Thymus (tissue), 11 donors: Measurements from ENCODE around the gene DNLZ. TPM values are rescaled to one million over a fixed set of nuclear protein-coding genes. Genes with fewer than 3 reads are reported as not detected.
A peak's percentile ranks its signal among the peaks of the same experiment; 100 is the strongest.

Experiments used
- DNase-seq, 9 donors: peaks; one replicate each; pipeline ENCODE4 v3.0.0-alpha.2; 2013; ENCODE audit warnings: low spot score in 9 of 9, low read depth in 6 of 9, missing footprints in 1 of 9
- H3K27ac ChIP-seq, 2 donors: one replicate each; pipeline ENCODE4 v1.5.1; 2013; ENCODE audit warnings: control low read depth in 1 of 2, low read depth in 1 of 2, low read length in 1 of 2, mild to moderate bottlenecking in 1 of 2, moderate library complexity in 1 of 2
- H3K27me3 ChIP-seq, 2 donors: one replicate each; pipeline ENCODE4 v1.5.1; 2013; ENCODE audit warnings: low read length in 1 of 2; ENCODE audit not compliant: control insufficient read depth in 2 of 2, insufficient read depth in 1 of 2
- H3K36me3 ChIP-seq, 2 donors: one replicate each; pipeline ENCODE4 v1.5.1; 2013; ENCODE audit warnings: low read length in 1 of 2, mild to moderate bottlenecking in 1 of 2, moderate library complexity in 1 of 2; ENCODE audit not compliant: control insufficient read depth in 2 of 2, insufficient read depth in 2 of 2
- H3K4me1 ChIP-seq, 2 donors: one replicate each; pipeline ENCODE4 v1.5.1; 2013; ENCODE audit warnings: low read length in 2 of 2; ENCODE audit not compliant: control insufficient read depth in 2 of 2, insufficient read depth in 2 of 2
- H3K4me3 ChIP-seq, 2 donors: one replicate each; pipeline ENCODE4 v1.5.1; 2013; ENCODE audit warnings: low read length in 2 of 2, control low read depth in 1 of 2, mild to moderate bottlenecking in 1 of 2
- H3K9me3 ChIP-seq, 2 donors: one replicate each; pipeline ENCODE4 v1.5.1; 2013; ENCODE audit warnings: low read length in 1 of 2, mild to moderate bottlenecking in 1 of 2; ENCODE audit not compliant: control insufficient read depth in 2 of 2, insufficient read depth in 1 of 2
- WGBS: extraction: QIAGEN DNeasy Blood & Tissue Kit; methylation state at CpG from one replicate; pipeline ENCODE4 v1.1.7; 2013; 5-methylcytosine and 5-hydroxymethylcytosine counted together
- polyA plus RNA-seq: library from polyadenylated mRNA; stranded (reverse); fragments of 200-250 nt; gene quantifications from one replicate; pipeline ENCODE4 v1.2.3, GENCODE V29; 2013
- total RNA-seq: library from RNA; stranded (reverse); fragments of 120-200 nt; gene quantifications from one replicate; pipeline ENCODE4 v1.2.4, GENCODE V29; 2013
- donor health status: healthy.

The DNLZ gene
- total and polyA plus RNA-seq, 2 donors = 15.7 to 41.9 TPM

- DNase-seq = no peak
- H3K27me3 ChIP-seq = no peaks in the 10 kb centered on the region
- H3K36me3 ChIP-seq = no peaks in the 10 kb centered on the region
- peaks cover 0 to 3% of the 10 kb centered on the region in 2 donors for H3K9me3 ChIP-seq
- no peak overlapping the region for H3K27ac ChIP-seq
- no peak overlapping the region for H3K4me3 ChIP-seq
- H3K4me1 ChIP-seq = peaks cover 0 to 8% of the 10 kb centered on the region in 2 donors
- 89% methylated on average over 43 of the region's 43 CpGs for WGBS
Measured at GRCh38 chr9:136345281-136346156, 18.0 kb downstream of the DNLZ start.

GRCh38 chr9:136344544-136345280, 18.8 kb downstream of the DNLZ start:
- H3K27ac ChIP-seq = no peak overlapping the region
- H3K4me1 ChIP-seq = peaks cover 0 to 8% of the 10 kb centered on the region in 2 donors
- no peak for DNase-seq
- H3K4me3 ChIP-seq = no peak overlapping the region
- H3K27me3 ChIP-seq = no peaks in the 10 kb centered on the region
- 88% methylated on average over 21 of the region's 21 CpGs for WGBS
- peaks cover 3% of the 10 kb centered on the region in 2 donors for H3K36me3 ChIP-seq
- H3K9me3 ChIP-seq = peaks cover 0 to 3% of the 10 kb centered on the region in 2 donors

- DNase-seq = no peak
- H3K9me3 ChIP-seq = peaks cover 0 to 3% of the 10 kb centered on the region in 2 donors
- no peak overlapping the region for H3K27ac ChIP-seq
- no peaks in the 10 kb centered on the region for H3K27me3 ChIP-seq
- peaks cover 3% of the 10 kb centered on the region in 2 donors for H3K36me3 ChIP-seq
- no peak overlapping the region for H3K4me3 ChIP-seq
- 99% methylated on average over 24 of the region's 24 CpGs for WGBS
- peaks cover 0 to 8% of the 10 kb centered on the region in 2 donors for H3K4me1 ChIP-seq
Measured at GRCh38 chr9:136343884-136344269, 19.7 kb downstream of the DNLZ start.

GRCh38 chr9:136343121-136343883, 20.2 kb downstream of the DNLZ start:
- Histone ChIP-seq H3K9me3 (peaks cover 0 to 3% of the 10 kb centered on the region in 2 donors), H3K4me1 (peaks cover 0 to 8% of the 10 kb centered on the region in 2 donors), H3K27ac (no peak overlapping the region), H3K27me3 (no peaks in the 10 kb centered on the region), H3K4me3 (no peak overlapping the region), H3K36me3 (peaks cover 3% of the 10 kb centered on the region in 2 donors)
- DNase-seq = no peak
- WGBS = 90% methylated on average over 23 of the region's 23 CpGs

GRCh38 chr9:136342181-136343120, 21.1 kb downstream of the DNLZ start:
- Histone ChIP-seq H3K9me3 (peaks cover 0 to 3% of the 10 kb centered on the region in 2 donors), H3K27me3 (no peaks in the 10 kb centered on the region), H3K4me3 (no peak overlapping the region), H3K4me1 (peaks cover 0 to 8% of the 10 kb centered on the region in 2 donors), H3K27ac (no peak overlapping the region), H3K36me3 (peaks cover 3% of the 10 kb centered on the region in 2 donors)
- DNase-seq = peak in 5 of 9 donors; percentile 63 to 81 (median 68)
- WGBS = 65% methylated on average over 60 of the region's 60 CpGs

- Histone ChIP-seq H3K27me3 (no peaks in the 10 kb centered on the region), H3K27ac (no peak overlapping the region), H3K4me3 (no peak overlapping the region), H3K36me3 (peaks cover 3 to 7% of the 10 kb centered on the region in 2 donors), H3K4me1 (peaks cover 0 to 8% of the 10 kb centered on the region in 2 donors), H3K9me3 (peaks cover 0 to 3% of the 10 kb centered on the region in 2 donors)
- 97% methylated on average over 10 of the region's 10 CpGs for WGBS
- no peak for DNase-seq
Measured at GRCh38 chr9:136341769-136342168, 21.8 kb downstream of the DNLZ start.

- peaks cover 3 to 12% of the 10 kb centered on the region in 2 donors for H3K36me3 ChIP-seq
- no peak overlapping the region for H3K4me3 ChIP-seq
- no peak overlapping the region for H3K27ac ChIP-seq
- no peak for DNase-seq
- no peaks in the 10 kb centered on the region for H3K27me3 ChIP-seq
- 96% methylated on average over 18 of the region's 18 CpGs for WGBS
- H3K9me3 ChIP-seq = peaks cover 0 to 3% of the 10 kb centered on the region in 2 donors
- peaks cover 0 to 8% of the 10 kb centered on the region in 2 donors for H3K4me1 ChIP-seq
Measured at GRCh38 chr9:136341042-136341655, 22.4 kb downstream of the DNLZ start.
